ENCODE data around the gene WWP2.

Gene WWP2

GRCh38 chr16:69903865-69904415, 141.8 kb downstream of the WWP2 start:
- CTCF ChIA-PET = interaction anchor here (0.6 kb wide), 1 partner anchor 26 kb away, joined by 5 read pairs; no protein-coding TSS in a partner anchor
- POLR2A ChIA-PET = no interaction called here
- TF ChIP-seq LEF1 (IDR thresholded peaks at IDR 0.05; ENCODE audit: borderline replicate concordance) (no peak), FOXK2 (IDR thresholded peaks at IDR 0.05) (no peak), ELF4 (IDR thresholded peaks at IDR 0.05) (no peak), SUZ12 (IDR thresholded peaks at IDR 0.05) (no peak), FOXA1 (IDR thresholded peaks at IDR 0.05) (no peak), FOXM1 (IDR thresholded peaks at IDR 0.05; ENCODE audit: borderline replicate concordance) (no peak), SP1 (IDR thresholded peaks at IDR 0.05) (no peak), HDGF (IDR thresholded peaks at IDR 0.05; ENCODE audit: borderline replicate concordance) (no peak), NFRKB (IDR thresholded peaks at IDR 0.05) (no peak)
- no peak for DNase-seq (ENCODE audit: extremely low spot score)

GRCh38 chr16:69904495-69905170, 142.5 kb downstream of the WWP2 start:
- POLR2A ChIA-PET = no interaction called here
- no peak for TF ChIP-seq BHLHE40 (IDR thresholded peaks at IDR 0.05; ENCODE audit: borderline replicate concordance)
- TF ChIP-seq CTBP1 (IDR thresholded peaks at IDR 0.05; ENCODE audit: borderline replicate concordance) = no peak
- no peak for TF ChIP-seq L3MBTL2 (conservative IDR thresholded peaks at IDR 0.05)
- TF ChIP-seq SUZ12 (IDR thresholded peaks at IDR 0.05) = no peak
- no peak for TF ChIP-seq ZNF384 (IDR thresholded peaks at IDR 0.05)
- no peak for TF ChIP-seq FOXA1 (IDR thresholded peaks at IDR 0.05)
- TF ChIP-seq PKNOX1 (IDR thresholded peaks at IDR 0.05) = no peak
- TF ChIP-seq ELF4 (IDR thresholded peaks at IDR 0.05) = no peak
- no peak for TF ChIP-seq LEF1 (IDR thresholded peaks at IDR 0.05; ENCODE audit: borderline replicate concordance)
- no peak for TF ChIP-seq FOXK2 (IDR thresholded peaks at IDR 0.05)
- TF ChIP-seq ARNT (IDR thresholded peaks at IDR 0.05) = no peak
- TF ChIP-seq TARDBP (IDR thresholded peaks at IDR 0.05) = no peak
- no peak for TF ChIP-seq SP1 (IDR thresholded peaks at IDR 0.05)
- no peak for TF ChIP-seq HDGF (IDR thresholded peaks at IDR 0.05; ENCODE audit: borderline replicate concordance)
- no peak for TF ChIP-seq NFRKB (IDR thresholded peaks at IDR 0.05)
- TF ChIP-seq FOXM1 (IDR thresholded peaks at IDR 0.05; ENCODE audit: borderline replicate concordance) = no peak
- no peak for DNase-seq (ENCODE audit: extremely low spot score)
- CTCF ChIA-PET = no interaction called here

- no peak for DNase-seq (ENCODE audit: extremely low spot score)
- TF ChIP-seq ELF4 (IDR thresholded peaks at IDR 0.05) = no peak
- TF ChIP-seq LEF1 (IDR thresholded peaks at IDR 0.05; ENCODE audit: borderline replicate concordance) = no peak
- no peak for TF ChIP-seq SP1 (IDR thresholded peaks at IDR 0.05)
- TF ChIP-seq L3MBTL2 (conservative IDR thresholded peaks at IDR 0.05) = no peak
- no peak for TF ChIP-seq HDGF (IDR thresholded peaks at IDR 0.05; ENCODE audit: borderline replicate concordance)
- TF ChIP-seq NFRKB (IDR thresholded peaks at IDR 0.05) = no peak
- TF ChIP-seq CTBP1 (IDR thresholded peaks at IDR 0.05; ENCODE audit: borderline replicate concordance) = no peak
- TF ChIP-seq BHLHE40 (IDR thresholded peaks at IDR 0.05; ENCODE audit: borderline replicate concordance) = no peak
- TF ChIP-seq FOXA1 (IDR thresholded peaks at IDR 0.05) = no peak
- ChIA-PET CTCF (no interaction called here), POLR2A (no interaction called here)
These were observed 143.0 kb downstream of the WWP2 start for GRCh38 chr16:69905171-69905555.

GRCh38 chr16:69906838-69907401, 144.8 kb downstream of the WWP2 start:
- ChIA-PET CTCF (no interaction called here), POLR2A (no interaction called here)
- no peak for DNase-seq (ENCODE audit: extremely low spot score)
- TF ChIP-seq L3MBTL2 (conservative IDR thresholded peaks at IDR 0.05) (no peak), SUZ12 (IDR thresholded peaks at IDR 0.05) (no peak), NFRKB (IDR thresholded peaks at IDR 0.05) (no peak), ZNF384 (IDR thresholded peaks at IDR 0.05) (no peak), SP1 (IDR thresholded peaks at IDR 0.05) (no peak), FOXM1 (IDR thresholded peaks at IDR 0.05; ENCODE audit: borderline replicate concordance) (no peak), TARDBP (IDR thresholded peaks at IDR 0.05) (no peak), CTBP1 (IDR thresholded peaks at IDR 0.05; ENCODE audit: borderline replicate concordance) (no peak), LEF1 (IDR thresholded peaks at IDR 0.05; ENCODE audit: borderline replicate concordance) (no peak), BHLHE40 (IDR thresholded peaks at IDR 0.05; ENCODE audit: borderline replicate concordance) (no peak), FOXA1 (IDR thresholded peaks at IDR 0.05) (no peak), ARNT (IDR thresholded peaks at IDR 0.05) (no peak), HDGF (IDR thresholded peaks at IDR 0.05; ENCODE audit: borderline replicate concordance) (no peak), FOXK2 (IDR thresholded peaks at IDR 0.05) (no peak), ELF4 (IDR thresholded peaks at IDR 0.05) (no peak), PKNOX1 (IDR thresholded peaks at IDR 0.05) (no peak)

- TF ChIP-seq SUZ12 (IDR thresholded peaks at IDR 0.05) (no peak), NFRKB (IDR thresholded peaks at IDR 0.05) (no peak), CTBP1 (IDR thresholded peaks at IDR 0.05; ENCODE audit: borderline replicate concordance) (no peak), ELF4 (IDR thresholded peaks at IDR 0.05) (no peak), ZNF384 (IDR thresholded peaks at IDR 0.05) (no peak), LEF1 (IDR thresholded peaks at IDR 0.05; ENCODE audit: borderline replicate concordance) (no peak), BHLHE40 (IDR thresholded peaks at IDR 0.05; ENCODE audit: borderline replicate concordance) (no peak), HDGF (IDR thresholded peaks at IDR 0.05; ENCODE audit: borderline replicate concordance) (no peak), TARDBP (IDR thresholded peaks at IDR 0.05) (no peak), FOXA1 (IDR thresholded peaks at IDR 0.05) (no peak), PKNOX1 (IDR thresholded peaks at IDR 0.05) (no peak), ARNT (IDR thresholded peaks at IDR 0.05) (no peak), L3MBTL2 (conservative IDR thresholded peaks at IDR 0.05) (no peak), FOXM1 (IDR thresholded peaks at IDR 0.05; ENCODE audit: borderline replicate concordance) (no peak), SP1 (IDR thresholded peaks at IDR 0.05) (no peak), FOXK2 (IDR thresholded peaks at IDR 0.05) (no peak)
- CTCF ChIA-PET = no interaction called here
- POLR2A ChIA-PET = no interaction called here
- no peak for DNase-seq (ENCODE audit: extremely low spot score)
These were observed 146.9 kb downstream of the WWP2 start for GRCh38 chr16:69909043-69909442.

Measured in HEK293T (cell line).